GM12873 (cell line): ENCODE measurements around the gene UBE2I.

Source experiments
- CTCF ChIP-seq: IDR thresholded peaks from 2 replicates; pipeline ENCODE4 v1.5.1; 2012; ENCODE audit warnings: low read depth, mild to moderate bottlenecking, moderate library complexity, low read length, control low read depth; ENCODE audit not compliant: insufficient read depth; ENCODE audit errors: missing control alignments

The UBE2I gene

GRCh38 chr16:1344499-1344898 lies 35.1 kb downstream of the UBE2I start:
- no peak for TF ChIP-seq CTCF

GRCh38 chr16:1345087-1345486 lies 35.7 kb downstream of the UBE2I start:
- no peak for TF ChIP-seq CTCF

- no peak for TF ChIP-seq CTCF
Measured at GRCh38 chr16:1345651-1346421, 36.4 kb downstream of the UBE2I start.

GRCh38 chr16:1346422-1347285 lies 37.2 kb downstream of the UBE2I start:
- TF ChIP-seq CTCF, result no peak

GRCh38 chr16:1347286-1347855 lies 37.9 kb downstream of the UBE2I start:
- TF ChIP-seq CTCF, result no peak

- no peak for TF ChIP-seq CTCF
Measured at GRCh38 chr16:1347962-1348361, 38.5 kb downstream of the UBE2I start.

- TF ChIP-seq CTCF, result no peak
Measured at GRCh38 chr16:1348441-1348840, 39.0 kb downstream of the UBE2I start.
